ENCODE results near the gene OGFR.
A peak's percentile ranks its signal among the peaks of the same experiment; 100 is the strongest.

Gene OGFR

DNA sequence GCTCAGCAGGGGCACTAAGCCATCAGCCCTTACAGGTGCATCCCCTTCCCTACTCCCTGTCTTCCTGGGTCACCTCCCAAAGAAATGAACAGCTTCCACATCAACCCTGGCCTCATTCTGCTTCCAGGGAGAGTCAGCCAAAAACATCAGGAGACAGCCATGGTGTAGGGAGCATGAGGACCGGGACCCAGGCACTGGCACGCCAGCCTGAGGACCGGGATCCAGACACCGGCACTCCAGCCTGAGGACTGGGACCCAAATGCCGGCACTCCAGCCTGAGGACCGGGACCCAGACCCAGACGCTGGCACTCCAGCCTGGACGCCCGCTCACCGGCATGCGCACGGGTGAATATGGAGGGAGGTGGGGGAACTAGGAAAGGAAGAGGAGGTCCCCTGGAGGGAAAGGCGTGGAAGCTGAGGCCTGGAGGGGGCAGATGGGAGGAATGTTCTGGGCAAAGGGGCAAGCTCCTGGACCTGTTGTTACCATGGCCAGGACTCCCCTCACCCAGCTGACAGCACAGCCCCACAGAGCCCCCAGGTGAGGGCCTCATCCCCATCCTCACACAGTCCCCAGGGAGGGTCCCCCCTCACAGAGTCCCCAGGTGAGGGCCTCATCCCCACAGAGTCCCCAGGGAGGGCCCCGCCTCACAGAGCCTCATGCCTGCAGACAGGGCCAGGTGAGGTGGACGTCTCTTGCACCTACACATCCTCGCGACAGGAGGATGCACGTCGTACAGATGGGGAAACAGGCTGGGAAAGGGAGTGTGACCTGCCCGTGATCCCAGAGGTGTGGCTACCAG lies 34.3 kb upstream of the OGFR start:
- no peak for DNase-seq (ENCODE audit: low spot score)

DNA sequence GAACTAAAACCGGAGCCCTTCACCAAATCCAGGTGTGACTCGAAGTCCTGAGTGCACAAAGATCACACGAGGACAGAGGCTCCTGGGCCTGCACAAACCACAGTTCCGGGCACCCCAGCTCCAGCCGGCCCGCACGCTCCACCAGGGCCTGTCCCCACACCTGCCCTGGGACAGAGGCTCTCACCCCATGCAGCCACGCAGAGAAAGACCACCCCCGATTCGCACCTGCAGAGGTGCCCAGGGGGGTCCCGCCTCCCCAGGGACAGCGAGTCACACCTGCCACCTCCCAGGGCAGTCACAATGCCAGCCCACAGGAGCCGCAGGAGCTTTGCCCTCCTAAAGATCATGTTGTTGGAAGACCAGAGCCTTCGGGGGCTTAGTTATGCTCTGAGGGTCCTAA lies 33.7 kb upstream of the OGFR start:
- DNase-seq (ENCODE audit: low spot score), result no peak

DNA sequence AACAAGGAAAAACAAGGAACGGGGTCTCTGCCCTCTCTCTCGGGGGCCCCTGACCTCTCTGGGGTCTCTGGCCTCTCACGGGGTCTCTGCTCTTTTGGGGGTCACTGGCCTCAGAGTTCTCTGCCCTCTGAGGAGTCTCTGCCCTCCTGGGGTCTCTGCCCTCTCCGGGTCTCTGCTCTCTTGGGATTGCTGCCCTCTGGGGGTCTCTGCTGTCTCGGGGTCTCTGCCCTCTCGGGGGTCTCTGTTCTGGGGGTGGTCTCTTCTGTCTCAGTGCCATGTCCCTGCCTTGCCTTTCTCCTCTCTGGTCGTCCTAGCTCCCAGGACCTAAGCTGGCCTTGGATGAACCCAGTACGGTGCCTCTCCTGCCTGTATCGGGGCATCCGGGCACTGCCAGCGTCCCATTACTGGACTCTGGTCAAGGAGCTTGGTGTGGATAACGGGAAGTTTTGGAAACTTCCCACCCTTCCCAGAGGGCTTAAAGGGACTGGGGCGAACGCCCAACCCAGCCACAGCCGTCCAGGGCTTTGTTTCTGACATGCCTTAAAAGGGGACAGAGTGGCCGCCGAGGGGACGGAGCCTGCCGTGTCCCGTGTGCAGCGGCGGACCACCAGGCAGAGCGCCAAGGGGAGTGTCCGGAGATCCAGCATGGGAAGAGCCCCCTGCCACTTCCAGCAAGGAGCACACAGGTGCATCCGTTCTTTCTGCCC lies 33.1 kb upstream of the OGFR start:
- DNase-seq (ENCODE audit: low spot score), result no peak

DNA sequence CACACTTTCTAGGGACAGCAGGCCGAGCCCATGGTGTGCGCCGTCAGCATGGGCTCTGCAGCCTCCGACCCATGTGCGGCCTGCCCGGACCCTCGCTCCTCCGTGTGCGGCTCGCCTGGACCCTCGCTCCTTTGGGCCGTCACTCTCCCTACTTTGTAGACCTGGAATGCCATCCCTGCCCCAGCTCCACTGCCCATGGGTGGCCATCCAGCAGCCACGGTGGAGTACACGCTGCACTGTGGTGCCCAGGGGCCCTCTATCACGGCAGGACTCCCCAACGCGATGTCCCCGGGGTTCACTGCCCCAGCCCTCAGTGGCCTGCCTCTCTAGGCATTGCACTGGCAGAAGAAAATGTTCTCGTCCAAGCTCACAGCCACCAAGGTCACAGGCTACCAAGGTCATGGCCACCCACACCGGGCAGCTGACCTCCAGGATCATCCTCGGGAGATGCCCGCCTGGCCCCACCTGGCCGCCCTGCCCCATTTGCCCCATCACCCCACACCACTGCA lies 32.5 kb upstream of the OGFR start:
- no peak for DNase-seq (ENCODE audit: low spot score)

DNA sequence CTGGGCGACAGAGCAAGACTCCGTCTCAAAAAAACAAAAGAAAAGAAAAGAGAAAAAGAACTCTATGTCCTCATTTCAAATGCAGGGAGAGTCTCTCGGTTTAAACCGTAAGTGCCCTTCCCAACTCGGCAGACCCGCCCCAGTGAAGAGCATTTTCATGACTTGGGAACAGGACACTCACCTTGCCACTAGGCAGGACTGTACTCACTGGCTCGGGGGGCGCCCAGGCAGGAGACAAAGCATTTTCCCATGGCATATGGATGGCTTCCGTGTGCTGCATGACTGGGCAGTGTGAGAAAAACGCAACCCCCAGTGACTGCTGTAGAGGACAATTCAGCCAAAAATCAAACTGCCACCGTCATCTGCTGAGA lies 32.0 kb upstream of the OGFR start:
- DNase-seq (ENCODE audit: low spot score), result no peak

DNA sequence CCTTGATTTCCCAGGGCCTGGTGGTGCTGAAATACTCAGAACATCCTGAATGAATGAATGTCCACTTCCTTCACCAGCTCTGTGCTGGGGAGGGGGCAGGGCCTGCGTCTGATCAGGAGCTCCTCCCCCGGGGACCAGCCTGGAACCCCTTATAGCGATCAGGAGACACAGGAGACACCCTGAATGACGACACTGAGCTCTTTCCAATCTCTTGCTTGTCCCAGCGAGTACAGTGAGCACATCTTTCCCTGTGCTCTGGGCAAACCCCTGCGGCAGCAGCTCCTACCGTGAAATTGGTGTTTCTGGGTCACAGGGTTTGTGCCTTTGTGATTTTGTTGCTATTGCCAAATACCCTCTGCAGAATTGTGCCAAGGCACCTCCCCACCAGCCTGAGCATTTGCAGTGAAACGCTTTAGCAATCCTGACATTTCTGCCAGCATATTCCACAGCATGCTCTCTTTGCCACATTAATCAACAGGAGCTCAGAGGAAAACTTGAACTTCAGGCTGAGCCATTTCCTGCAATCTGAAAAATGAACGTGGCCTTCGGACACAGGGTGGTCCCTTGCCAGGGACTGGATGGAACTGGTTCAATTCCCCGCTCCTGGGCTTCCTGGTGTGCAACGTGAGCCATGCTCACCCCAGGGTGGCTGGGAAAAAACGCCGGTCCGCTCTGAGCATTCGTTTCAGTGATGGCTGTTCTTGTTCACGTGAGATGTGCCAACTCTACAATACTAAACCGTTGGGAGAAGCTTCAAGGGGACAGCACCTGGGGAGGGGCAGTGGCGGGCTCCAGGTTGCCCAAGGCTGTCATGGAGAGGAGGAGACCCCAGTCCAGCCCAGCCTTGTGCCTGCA lies 31.4 kb upstream of the OGFR start:
- peak; percentile 54 for DNase-seq (ENCODE audit: low spot score)

DNA sequence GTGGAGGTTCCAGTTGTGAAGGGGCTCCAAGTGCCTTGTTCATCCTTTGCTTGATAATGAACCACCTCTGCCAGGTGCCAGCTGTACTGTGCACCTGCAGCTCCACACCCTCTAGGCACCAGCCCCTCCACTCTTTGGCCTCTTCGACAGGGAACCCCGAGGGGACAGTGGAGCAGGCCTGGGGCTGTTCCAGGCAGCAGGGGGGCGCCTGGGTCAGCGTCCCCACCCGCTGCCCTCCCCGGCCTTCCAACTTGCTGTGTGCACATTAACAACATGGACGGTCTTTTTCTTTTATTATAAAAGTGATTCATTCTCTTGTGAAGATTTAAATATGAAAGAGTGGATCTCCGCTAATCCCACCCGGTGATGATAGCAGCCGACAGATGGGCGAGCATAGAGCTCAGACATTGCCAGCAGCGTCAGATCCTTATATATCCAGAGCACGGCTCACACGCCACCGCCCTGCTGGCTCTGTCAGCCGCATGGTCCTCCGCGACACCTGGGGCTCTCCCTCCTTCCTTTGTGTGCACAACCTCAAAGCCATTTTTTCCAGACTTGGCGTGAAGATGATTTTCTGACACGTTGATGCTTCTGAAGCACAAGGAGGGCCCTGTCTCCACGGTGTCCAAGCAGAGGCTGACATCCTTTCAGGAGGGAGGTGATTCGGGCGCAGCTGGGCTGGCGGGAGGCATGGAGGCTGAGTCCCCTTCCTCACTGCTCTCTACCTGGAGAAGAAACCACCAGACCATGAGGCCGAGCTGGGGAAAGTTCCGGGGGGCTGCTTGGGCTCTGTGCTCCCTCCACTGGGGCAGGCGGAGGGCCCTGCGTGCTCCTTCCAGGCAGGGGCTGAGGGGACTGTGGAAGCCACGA lies 30.6 kb upstream of the OGFR start:
- DNase-seq (ENCODE audit: low spot score), result no peak

DNA sequence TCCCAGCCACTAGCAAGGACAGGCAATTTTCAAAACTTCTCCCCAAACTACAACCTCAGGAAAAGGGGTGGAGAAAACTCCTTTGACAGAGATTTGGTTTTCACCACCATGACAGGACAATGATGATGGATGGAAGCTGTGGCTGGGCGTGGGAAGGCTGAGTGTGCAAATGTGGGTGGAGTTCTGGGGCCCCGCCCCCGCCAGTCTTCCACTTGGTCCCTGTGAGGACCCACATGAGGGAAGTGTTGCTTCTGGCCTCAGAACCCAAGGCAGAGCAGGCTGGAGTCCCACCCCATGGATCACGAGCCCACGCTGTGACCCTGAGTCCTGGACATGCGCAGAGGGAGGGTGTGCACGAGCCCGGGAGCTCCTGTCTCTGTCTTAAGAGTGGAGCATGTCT lies 29.9 kb upstream of the OGFR start:
- no peak for DNase-seq (ENCODE audit: low spot score)

DNA sequence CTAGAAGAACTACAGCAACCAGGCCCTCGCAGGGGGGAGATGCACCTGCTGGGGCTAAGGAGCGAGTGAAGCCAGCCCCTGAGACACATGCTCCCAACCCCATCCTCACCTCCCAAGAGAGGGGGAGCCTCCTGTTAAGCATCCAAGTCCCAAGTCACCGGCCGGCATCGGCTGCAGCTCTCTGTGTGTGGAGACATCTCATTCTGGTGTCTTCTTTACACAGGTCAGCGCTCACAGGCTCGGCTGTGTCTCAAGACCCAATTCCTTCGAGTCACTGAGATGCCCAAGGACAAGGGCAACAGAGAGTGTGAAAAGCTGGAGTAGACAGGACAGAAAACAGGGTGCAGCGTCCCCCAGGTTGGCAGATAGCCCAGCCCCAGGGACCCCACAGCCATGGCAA lies 29.4 kb upstream of the OGFR start:
- no peak for DNase-seq (ENCODE audit: low spot score)

DNA sequence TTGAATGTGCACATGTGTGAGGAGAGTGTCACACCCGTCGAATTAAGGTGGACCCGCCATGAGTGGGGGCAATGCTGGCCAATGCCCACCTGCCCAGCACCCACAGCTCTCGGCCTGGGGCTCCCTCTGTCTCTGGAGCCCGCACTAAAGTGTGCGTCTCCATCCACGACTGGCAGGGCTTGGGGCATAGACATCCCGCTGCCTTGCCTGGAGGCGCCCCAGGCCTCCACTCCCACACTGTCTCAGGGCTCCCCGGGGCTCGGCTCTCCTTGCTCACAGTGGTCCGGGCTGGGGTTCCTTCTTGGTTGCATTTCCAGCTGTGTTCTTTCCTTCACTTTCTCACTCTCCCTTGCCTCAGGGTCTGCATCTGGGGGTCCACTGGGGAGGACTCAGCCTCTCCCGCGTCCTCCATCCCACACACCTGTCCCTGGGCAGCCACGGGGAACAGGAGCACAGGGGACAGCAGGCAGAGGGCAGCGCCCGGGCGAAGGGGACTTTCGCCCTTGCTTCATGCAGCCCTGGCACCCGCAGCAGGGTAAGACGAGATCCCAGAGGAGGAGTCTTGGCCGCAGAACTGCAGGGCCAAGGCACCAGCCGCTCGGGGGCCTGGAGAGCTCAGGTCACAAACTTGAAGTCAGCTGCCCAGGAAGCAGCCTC lies 28.5 kb upstream of the OGFR start:
- no peak for DNase-seq (ENCODE audit: low spot score)

DNA sequence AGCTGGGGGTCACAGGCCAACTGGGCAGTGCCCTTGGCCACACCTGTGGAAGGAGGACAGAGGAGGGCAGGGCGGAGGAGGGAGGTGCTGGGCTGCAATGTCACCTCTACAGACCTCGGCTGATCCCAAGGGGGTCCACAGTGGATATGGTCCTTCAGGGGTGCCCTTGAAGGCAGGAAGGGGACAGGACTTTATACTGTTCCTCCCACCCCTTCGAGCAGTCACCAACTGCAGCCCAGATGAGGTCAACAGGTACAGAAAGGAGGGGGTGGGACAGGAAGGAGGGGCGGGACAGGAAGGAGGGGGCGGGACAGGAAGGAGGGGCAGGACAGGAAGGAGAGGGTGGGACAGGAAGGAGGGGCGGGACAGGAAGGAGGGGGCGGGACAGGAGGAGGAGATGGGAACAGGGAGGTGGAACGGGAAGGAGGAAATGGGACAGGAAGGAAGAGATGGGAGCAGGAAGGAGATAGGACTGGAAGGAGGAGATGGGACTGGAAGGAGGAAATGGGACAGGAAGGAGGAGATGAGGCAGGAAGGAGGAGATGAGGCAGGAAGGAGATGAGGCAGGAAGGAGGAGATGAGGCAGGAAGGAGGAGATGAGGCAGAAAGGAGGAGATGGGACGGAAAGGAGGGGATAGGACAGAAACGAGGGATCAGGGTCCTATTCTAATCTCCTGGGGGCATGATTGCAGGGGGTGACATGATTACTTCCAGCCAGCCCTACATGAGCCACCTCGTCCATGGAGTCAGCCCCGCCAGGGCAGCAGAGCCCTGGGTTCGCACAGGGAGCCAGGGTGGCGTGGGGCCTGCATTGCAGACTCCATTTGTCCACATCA lies 27.7 kb upstream of the OGFR start:
- DNase-seq (ENCODE audit: low spot score), result no peak

DNA sequence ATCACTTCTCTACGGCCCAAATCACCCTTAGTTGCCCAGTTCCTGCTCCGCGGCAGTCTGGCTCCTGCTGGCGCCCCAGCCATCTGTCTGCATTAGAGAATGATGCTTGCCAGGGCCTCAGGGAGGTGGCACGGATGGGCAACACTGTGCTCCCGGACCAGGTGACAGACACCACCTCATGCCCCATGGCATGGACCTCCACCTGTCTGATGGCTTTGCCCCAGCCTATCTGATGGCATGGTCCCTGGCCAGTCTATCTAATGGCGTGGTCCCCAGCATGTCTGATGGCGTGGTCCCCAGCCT lies 27.2 kb upstream of the OGFR start:
- DNase-seq (ENCODE audit: low spot score), result no peak

DNA sequence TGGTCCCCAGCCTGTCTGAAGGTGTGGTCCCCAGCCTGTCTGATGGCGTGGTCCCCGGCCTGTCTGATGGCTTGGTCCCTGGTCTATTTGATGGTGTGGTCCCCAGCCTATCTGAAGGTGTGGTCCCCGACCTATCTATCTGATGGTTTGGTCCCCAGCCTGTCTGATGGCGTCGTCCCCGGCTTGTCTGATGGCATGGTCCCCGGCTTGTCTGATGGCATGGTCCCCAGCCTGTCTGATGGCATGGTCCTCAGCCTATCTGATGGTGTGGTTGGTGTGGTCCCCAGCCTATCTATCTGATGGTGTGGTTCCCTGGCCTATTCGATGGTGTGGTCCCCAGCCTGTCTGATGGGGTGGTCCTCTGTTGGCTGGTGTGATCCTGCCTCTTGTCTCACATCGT lies 26.6 kb upstream of the OGFR start:
- DNase-seq (ENCODE audit: low spot score), result no peak

DNA sequence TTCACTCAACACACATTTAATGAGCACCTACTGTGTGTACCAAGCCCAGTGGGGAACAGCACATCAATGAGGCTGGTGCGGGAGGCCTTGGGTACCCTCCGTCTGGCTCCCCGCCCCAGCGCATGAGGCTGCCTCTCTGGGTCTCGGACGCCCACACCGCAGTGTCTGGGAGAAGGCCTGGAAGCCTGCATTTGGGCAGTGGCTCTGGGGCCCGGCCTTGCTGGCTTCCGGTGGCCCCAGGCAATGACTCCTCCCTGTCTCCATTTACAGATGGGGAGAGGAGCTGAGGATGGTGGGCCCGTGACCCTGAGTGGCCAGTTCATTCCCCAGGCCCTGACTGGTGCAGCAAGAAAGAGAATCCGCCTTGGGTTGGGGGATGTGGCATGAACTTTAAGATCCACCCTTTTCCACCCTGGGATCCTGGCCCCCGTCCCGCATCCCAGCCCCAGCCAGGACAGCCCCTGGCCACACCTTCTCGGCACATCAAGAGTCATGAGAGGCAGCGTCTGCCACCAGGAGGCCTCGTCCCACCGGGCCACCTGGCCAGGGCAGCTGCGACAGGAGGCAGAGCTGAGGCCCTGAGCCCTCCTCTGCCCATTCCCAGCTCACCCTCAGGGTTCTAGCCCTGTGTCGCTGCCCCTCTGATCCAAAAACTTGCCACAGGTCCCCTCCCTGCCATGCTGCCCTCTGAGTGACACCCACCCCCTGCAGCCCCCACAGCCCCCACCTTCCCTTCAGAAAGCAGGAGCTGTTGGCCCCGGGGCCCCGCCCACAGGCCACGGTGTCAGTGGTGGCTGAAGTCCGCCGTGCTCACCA lies 25.8 kb upstream of the OGFR start:
- DNase-seq (ENCODE audit: low spot score), result no peak

DNA sequence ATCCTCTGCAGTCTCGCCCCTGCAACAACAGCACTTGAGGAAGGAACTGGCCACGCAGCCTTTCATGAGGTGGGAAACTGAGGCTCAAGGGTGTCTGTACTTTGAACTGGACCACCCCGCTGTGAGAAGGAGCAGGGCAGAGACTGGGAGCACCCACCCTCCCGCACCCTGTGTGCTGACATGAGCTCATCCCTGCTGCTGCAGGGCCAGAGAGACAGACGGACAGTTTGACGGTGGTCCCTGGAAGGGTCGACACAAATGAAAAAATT lies 25.3 kb upstream of the OGFR start:
- DNase-seq (ENCODE audit: low spot score), result no peak

DNA sequence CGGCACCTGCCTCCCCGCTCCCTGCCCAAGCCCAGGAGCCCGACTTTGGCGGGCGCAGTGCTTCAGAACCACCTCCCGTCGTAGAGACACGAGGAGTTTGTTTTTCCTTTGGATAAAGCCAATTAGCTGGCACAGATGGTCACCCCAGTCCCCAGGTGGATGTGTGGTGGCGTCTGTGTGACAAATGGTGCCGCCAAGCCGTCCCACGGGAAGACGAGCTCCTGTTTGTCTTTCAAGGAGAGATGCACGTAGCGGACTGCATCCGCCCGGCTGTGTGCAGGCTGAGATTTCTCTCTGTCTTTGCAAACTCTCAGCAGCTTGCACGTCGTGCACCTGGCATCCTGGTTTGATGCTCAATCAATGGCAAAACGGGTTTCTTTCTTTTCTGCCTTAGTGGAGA lies 24.4 kb upstream of the OGFR start:
- no peak for DNase-seq (ENCODE audit: low spot score)

DNA sequence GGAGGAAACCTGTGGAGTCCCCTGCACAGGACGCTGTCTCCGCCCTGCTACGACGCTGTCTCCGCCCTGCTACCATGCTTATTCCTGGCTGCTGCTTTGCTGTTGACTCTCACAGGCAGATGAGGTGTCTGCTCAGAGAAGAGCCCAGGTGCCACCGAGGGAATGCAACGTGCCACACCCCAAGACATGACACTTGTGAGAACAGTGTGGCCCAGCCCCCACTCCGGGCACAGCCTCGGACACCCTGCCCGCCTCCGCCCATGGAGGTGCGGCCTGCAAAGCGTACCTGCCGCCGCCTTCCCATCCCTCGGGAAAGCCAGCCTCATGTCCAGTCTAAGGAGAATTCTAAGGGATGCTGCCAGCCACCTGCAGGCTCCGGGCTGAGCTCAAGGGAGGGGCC lies 23.9 kb upstream of the OGFR start:
- no peak for DNase-seq (ENCODE audit: low spot score)

DNA sequence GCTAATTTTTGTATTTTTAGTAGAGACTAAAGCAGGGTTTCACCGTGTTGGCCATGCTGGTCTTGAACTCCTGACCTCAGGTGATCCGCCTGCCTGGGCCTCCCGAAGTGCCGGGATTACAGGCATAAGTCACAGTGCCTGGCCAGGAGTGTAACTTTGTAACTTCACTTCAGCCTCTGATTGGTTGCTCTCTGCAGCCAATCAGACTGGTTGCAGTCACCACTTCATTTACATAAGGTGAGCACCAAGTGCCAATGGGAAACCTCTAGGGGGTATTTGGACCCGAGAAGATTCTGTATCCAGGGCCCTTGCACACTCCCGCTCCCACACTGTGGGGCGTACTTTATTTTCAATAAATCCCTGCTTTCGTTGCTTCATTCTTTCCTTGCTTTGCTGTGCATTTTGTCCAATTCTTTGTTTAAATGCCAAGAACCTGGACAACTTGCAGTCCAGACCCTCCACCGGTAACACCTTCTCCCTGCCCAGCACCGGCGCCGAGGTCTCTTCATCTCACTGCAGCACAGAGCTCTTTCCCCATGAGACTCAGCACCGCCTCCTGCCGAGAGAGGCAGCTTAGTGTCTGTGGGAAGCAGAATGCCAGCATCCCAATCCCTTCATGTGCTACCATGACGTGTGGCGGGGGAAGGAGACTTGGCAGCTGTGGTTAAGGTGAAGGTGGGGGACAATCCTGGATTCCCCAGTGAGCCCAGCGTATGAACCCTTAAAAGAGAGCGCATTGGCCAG lies 22.3 kb upstream of the OGFR start:
- no peak for DNase-seq (ENCODE audit: low spot score)

DNA sequence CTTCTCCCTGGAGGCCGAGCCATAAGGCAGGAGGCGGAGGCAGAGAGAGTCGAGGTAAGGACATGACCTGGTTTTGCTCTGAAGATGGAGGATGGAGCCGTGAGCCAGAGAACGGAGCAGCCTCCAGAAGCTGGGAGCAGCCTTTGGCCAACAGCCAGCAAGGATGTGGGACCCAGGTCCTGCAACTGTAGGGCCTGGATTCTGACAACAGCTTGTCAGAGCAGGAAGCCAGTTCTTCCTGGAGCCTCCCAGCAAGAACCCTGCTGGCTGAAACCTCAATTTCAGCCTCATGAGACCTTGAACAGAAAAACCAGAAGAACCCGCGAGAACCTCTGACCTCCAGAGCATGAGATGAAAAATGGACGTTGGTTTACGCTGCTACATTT lies 21.7 kb upstream of the OGFR start:
- DNase-seq (ENCODE audit: low spot score), result no peak
